Panc1 (cell line): Measurements from ENCODE around the gene DNAJC24. TPM values are rescaled to one million over a fixed set of nuclear protein-coding genes. Genes with fewer than 3 reads are reported as not detected.

Source experiments
- ATAC-seq: fragments of 200-7000 bp; cut with Tn5 transposase; 2 replicates; pipeline ENCODE4 v1.9.1; 2020; ENCODE audit warnings: mild to moderate bottlenecking, moderate library complexity
- BruUV-seq: library from RNA; stranded (reverse); fragments of 400-500 nt; replicated peaks from 2 replicates; lab custom pipeline; 2021; lab: Mats Ljungman, UMichigan
- CTCF ChIA-PET: fragments of 300-600 bp; sonication (Branson Sonifier 250); formaldehyde crosslinking; loops from one replicate; lab custom pipeline; 2022; ENCODE audit warnings: antibody characterized with exemption; lab: Charles Lee
- POLR2A ChIA-PET: fragments of 300-600 bp; sonication (Branson Sonifier 250); formaldehyde crosslinking; loops from one replicate; lab custom pipeline; 2022; ENCODE audit warnings: antibody characterized with exemption; lab: Charles Lee
- DNase-seq: peaks from one replicate; pipeline ENCODE4 v3.0.0-alpha.2; 2010; ENCODE audit warnings: low read depth, low spot score
- H3K27ac ChIP-seq: 2 replicates; pipeline ENCODE4 v1.5.1; 2011; ENCODE audit warnings: mild to moderate bottlenecking, low read length, inconsistent platforms
- H3K27me3 ChIP-seq: fragments of 200-500 bp; sonication (Bioruptor generic); 2 replicates; pipeline ENCODE4 v1.6.0; 2014; ENCODE audit warnings: low read length, inconsistent platforms; ENCODE audit not compliant: control insufficient read depth, insufficient read depth
- H3K36me3 ChIP-seq: fragments of 200-500 bp; sonication (Bioruptor generic); 2 replicates; pipeline ENCODE4 v1.5.1; 2014; ENCODE audit warnings: inconsistent platforms, mild to moderate bottlenecking, low read length, moderate library complexity; ENCODE audit not compliant: control insufficient read depth, insufficient read depth
- H3K4me1 ChIP-seq: 2 replicates; pipeline ENCODE4 v1.5.1; 2011; ENCODE audit warnings: inconsistent platforms, mild to moderate bottlenecking, low read length, moderate library complexity; ENCODE audit not compliant: control insufficient read depth, insufficient read depth
- H3K4me3 ChIP-seq, 2 experiments: 2 replicates each; pipeline ENCODE4 v1.5.1; 2011 to 2012; ENCODE audit warnings: low read depth in 2 of 2, low read length in 2 of 2, mild to moderate bottlenecking in 2 of 2, inconsistent platforms in 1 of 2, moderate library complexity in 1 of 2
- H3K9me3 ChIP-seq: fragments of 200-500 bp; sonication (Bioruptor generic); 2 replicates; pipeline ENCODE4 v1.5.1; 2014; ENCODE audit warnings: low read depth, mild to moderate bottlenecking, inconsistent platforms, low read length, moderate library complexity; ENCODE audit not compliant: control insufficient read depth, insufficient read depth
- POLR2AphosphoS5 ChIP-seq: IDR thresholded peaks from 2 replicates; pipeline ENCODE4 v1.6.1; 2012; ENCODE audit warnings: mild to moderate bottlenecking, low read depth, low read length, moderate library complexity
- SIN3A ChIP-seq: IDR thresholded peaks from 2 replicates; pipeline ENCODE4 v1.6.1; 2012; ENCODE audit warnings: low read depth, mild to moderate bottlenecking, low read length, moderate library complexity, borderline replicate concordance; ENCODE audit not compliant: insufficient read depth
- TCF7L2 ChIP-seq: IDR thresholded peaks from 2 replicates; pipeline ENCODE4 v1.6.1; 2011; ENCODE audit warnings: mild to moderate bottlenecking, low read depth, low read length, inconsistent platforms
- in situ Hi-C: cut with HindIII; loops from 2 replicates; pipeline ENCODE4 v1.10.0; 2016; ENCODE audit warnings: low sequenced_read_pairs, low pct_unique_long_range_greater_than_20kb
- intact Hi-C: fragments of 100-400 bp; cut with micrococcal nuclease; formaldehyde crosslinking; loops from one replicate; pipeline ENCODE4 v1.10.0; 2022; ENCODE audit not compliant: unreplicated experiment
- total RNA-seq: library from RNA; stranded (reverse); gene quantifications from one replicate; pipeline ENCODE4 v1.2.1, GENCODE V29; 2021; ENCODE audit not compliant: unreplicated experiment
- TF ChIP-seq, protein P1 (sequence below), 2 experiments: IDR thresholded peaks; 2 replicates each; pipeline ENCODE4 v1.6.1; 2011 to 2012; ENCODE audit warnings: low read depth in 2 of 2, control low read depth in 1 of 2, low read length in 1 of 2, mild to moderate bottlenecking in 1 of 2, moderate library complexity in 1 of 2; ENCODE audit not compliant: insufficient read depth in 1 of 2
- TF ChIP-seq, protein P2 (sequence below): fragments of 450-650 bp; IDR thresholded peaks from 2 replicates; pipeline ENCODE4 v1.5.1; 2017; ENCODE audit warnings: mild to moderate bottlenecking

DNAJC24 gene
- total RNA-seq, 1 experiment from 2014 or later, result 15.7 TPM

DNA sequence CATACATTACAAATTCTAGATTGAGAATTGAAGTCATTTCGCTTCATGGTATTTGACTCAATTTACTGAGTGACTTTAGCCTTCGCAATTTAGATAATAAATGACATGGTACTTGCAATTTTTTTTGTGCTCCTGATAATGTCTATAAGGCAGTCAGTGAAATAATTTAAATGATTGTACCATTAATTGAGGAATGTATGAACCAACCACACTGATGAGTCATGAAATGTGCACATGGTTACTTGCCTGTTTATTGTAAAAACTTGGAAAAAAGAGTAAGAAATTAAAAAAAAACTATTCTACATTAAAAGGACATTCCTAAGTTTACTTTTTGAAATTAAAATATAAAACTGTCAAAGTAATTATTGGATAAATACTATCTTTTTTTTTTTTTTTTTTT lies 43.3 kb downstream of the DNAJC24 start:
- intact Hi-C loops, result no loop called here
- Histone ChIP-seq H3K27me3 (no peaks in the 10 kb centered on the region), H3K27ac (no peak overlapping the region), H3K4me1 (no peaks in the 10 kb centered on the region), H3K4me3 (no peak overlapping the region), H3K36me3 (no peaks in the 10 kb centered on the region), H3K9me3 (no peaks in the 10 kb centered on the region)
- in situ Hi-C loops, result no loop called here
- DNase-seq (no peak), ATAC-seq (no peak)
- CTCF ChIA-PET, result no interaction called here
- TF ChIP-seq POLR2AphosphoS5, result no peak
- TF ChIP-seq, protein P1, sequence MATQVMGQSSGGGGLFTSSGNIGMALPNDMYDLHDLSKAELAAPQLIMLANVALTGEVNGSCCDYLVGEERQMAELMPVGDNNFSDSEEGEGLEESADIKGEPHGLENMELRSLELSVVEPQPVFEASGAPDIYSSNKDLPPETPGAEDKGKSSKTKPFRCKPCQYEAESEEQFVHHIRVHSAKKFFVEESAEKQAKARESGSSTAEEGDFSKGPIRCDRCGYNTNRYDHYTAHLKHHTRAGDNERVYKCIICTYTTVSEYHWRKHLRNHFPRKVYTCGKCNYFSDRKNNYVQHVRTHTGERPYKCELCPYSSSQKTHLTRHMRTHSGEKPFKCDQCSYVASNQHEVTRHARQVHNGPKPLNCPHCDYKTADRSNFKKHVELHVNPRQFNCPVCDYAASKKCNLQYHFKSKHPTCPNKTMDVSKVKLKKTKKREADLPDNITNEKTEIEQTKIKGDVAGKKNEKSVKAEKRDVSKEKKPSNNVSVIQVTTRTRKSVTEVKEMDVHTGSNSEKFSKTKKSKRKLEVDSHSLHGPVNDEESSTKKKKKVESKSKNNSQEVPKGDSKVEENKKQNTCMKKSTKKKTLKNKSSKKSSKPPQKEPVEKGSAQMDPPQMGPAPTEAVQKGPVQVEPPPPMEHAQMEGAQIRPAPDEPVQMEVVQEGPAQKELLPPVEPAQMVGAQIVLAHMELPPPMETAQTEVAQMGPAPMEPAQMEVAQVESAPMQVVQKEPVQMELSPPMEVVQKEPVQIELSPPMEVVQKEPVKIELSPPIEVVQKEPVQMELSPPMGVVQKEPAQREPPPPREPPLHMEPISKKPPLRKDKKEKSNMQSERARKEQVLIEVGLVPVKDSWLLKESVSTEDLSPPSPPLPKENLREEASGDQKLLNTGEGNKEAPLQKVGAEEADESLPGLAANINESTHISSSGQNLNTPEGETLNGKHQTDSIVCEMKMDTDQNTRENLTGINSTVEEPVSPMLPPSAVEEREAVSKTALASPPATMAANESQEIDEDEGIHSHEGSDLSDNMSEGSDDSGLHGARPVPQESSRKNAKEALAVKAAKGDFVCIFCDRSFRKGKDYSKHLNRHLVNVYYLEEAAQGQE (IDR thresholded peaks at IDR 0.05; ENCODE audit: insufficient read depth in 1 of 2, low read depth in 2 of 2, low read length in 1 of 2), result no peak
- TF ChIP-seq, protein P2, sequence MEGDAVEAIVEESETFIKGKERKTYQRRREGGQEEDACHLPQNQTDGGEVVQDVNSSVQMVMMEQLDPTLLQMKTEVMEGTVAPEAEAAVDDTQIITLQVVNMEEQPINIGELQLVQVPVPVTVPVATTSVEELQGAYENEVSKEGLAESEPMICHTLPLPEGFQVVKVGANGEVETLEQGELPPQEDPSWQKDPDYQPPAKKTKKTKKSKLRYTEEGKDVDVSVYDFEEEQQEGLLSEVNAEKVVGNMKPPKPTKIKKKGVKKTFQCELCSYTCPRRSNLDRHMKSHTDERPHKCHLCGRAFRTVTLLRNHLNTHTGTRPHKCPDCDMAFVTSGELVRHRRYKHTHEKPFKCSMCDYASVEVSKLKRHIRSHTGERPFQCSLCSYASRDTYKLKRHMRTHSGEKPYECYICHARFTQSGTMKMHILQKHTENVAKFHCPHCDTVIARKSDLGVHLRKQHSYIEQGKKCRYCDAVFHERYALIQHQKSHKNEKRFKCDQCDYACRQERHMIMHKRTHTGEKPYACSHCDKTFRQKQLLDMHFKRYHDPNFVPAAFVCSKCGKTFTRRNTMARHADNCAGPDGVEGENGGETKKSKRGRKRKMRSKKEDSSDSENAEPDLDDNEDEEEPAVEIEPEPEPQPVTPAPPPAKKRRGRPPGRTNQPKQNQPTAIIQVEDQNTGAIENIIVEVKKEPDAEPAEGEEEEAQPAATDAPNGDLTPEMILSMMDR, result no peak
- no peak for TF ChIP-seq SIN3A
- TF ChIP-seq TCF7L2, result no peak
- BruUV-seq, result no TSS peak
- POLR2A ChIA-PET, result no interaction called here

DNA sequence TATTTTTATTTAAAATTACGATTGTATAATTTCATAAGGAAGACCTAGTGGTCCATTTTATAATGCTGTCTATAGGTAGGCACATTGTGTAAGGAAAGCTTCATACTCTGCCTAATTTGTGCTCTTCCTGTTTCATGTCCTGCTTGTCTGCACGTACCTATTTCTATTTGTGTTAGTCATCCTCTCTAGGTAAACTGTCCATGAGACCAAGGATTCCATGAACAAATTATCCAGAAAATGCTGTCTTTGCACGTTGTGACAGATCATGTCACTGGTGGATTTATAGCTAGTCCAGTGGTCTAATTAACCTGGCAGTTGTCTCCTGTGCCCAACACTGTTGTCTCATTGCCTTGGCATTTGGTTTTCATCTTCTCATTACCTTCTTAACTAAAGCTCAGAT lies 44.7 kb downstream of the DNAJC24 start:
- no peaks in the 10 kb centered on the region for H3K4me1 ChIP-seq
- ChIA-PET CTCF (no interaction called here), POLR2A (no interaction called here)
- no peak for DNase-seq
- no peak for ATAC-seq
- no peak overlapping the region for H3K4me3 ChIP-seq
- TF ChIP-seq, protein P1 (IDR thresholded peaks at IDR 0.05; ENCODE audit: insufficient read depth in 1 of 2, low read depth in 2 of 2, low read length in 1 of 2), result no peak
- TF ChIP-seq POLR2AphosphoS5 (no peak), TCF7L2 (no peak), SIN3A (no peak)
- TF ChIP-seq, protein P2, result no peak
- in situ Hi-C loops (no loop called here), intact Hi-C loops (no loop called here)
- no peaks in the 10 kb centered on the region for H3K27me3 ChIP-seq
- no peak overlapping the region for H3K27ac ChIP-seq
- H3K36me3 ChIP-seq, result no peaks in the 10 kb centered on the region
- no TSS peak for BruUV-seq
- no peaks in the 10 kb centered on the region for H3K9me3 ChIP-seq
